Stimulated activated naive CD8-positive, alpha-beta T cell treated with anti-CD3 and anti-CD28 coated beads, Interleukin-15, amount 100 ng/mL, for 72 hours (primary cell): ENCODE measurements around the gene FXYD6.

ENCODE experiments used
- ATAC-seq: fragments of 150-1000 bp; cut with Tn5 transposase; 2 replicates; pipeline ENCODE4 v1.10.0; 2021; ENCODE audit warnings: mild to moderate bottlenecking, moderate library complexity
- DNase-seq, 2 donors: peaks; one replicate each; pipeline ENCODE4 v3.0.0; 2021 to 2022
- H3K27ac Mint-ChIP-seq, 2 donors: one replicate each; pipeline ENCODE4 v1.8.0; 2022; ENCODE audit warnings: mild to moderate bottlenecking in 2 of 2, mixed read lengths in 2 of 2, moderate library complexity in 2 of 2
- H3K27me3 Mint-ChIP-seq: one replicate; pipeline ENCODE4 v1.8.0; 2022; ENCODE audit warnings: mixed read lengths
- H3K4me1 Mint-ChIP-seq: one replicate; pipeline ENCODE4 v1.8.0; 2022; ENCODE audit warnings: mild to moderate bottlenecking, mixed read lengths
- H3K4me3 Mint-ChIP-seq, 2 donors: one replicate each; pipeline ENCODE4 v1.8.0; 2022; ENCODE audit warnings: mild to moderate bottlenecking in 2 of 2, mixed read lengths in 2 of 2, moderate library complexity in 1 of 2
- H3K9me3 Mint-ChIP-seq, 2 donors: one replicate each; pipeline ENCODE4 v1.8.0; 2022; ENCODE audit warnings: mixed read lengths in 2 of 2

The FXYD6 gene

GRCh38 chr11:117827521-117828511 lies 48.6 kb downstream of the FXYD6 start:
- peak overlapping the region; percentile 69 to 80 for H3K4me3 Mint-ChIP-seq
- no peaks in the 10 kb centered on the region for H3K9me3 Mint-ChIP-seq
- H3K27me3 Mint-ChIP-seq: no peaks in the 10 kb centered on the region
- H3K4me1 Mint-ChIP-seq: peaks cover 88% of the 10 kb centered on the region
- peak overlapping the region; percentile 79 to 94 for H3K27ac Mint-ChIP-seq
- ATAC-seq (peak; percentile 22), DNase-seq (peak in 1 of 2 donors; percentile 29)

GRCh38 chr11:117826832-117827231 lies 49.6 kb downstream of the FXYD6 start:
- Mint-ChIP-seq H3K4me3 (no peak overlapping the region), H3K27me3 (no peaks in the 10 kb centered on the region), H3K9me3 (no peaks in the 10 kb centered on the region), H3K27ac (no peak overlapping the region), H3K4me1 (peaks cover 92% of the 10 kb centered on the region)
- ATAC-seq (no peak), DNase-seq (no peak)

GRCh38 chr11:117826190-117826570 lies 50.3 kb downstream of the FXYD6 start:
- ATAC-seq (no peak), DNase-seq (peak in 1 of 2 donors; percentile 4)
- no peaks in the 10 kb centered on the region for H3K27me3 Mint-ChIP-seq
- no peaks in the 10 kb centered on the region for H3K9me3 Mint-ChIP-seq
- H3K27ac Mint-ChIP-seq: peak overlapping the region in 1 of 2 donors; percentile 47
- H3K4me3 Mint-ChIP-seq: no peak overlapping the region
- peaks cover 93% of the 10 kb centered on the region for H3K4me1 Mint-ChIP-seq

- no peak overlapping the region for H3K4me3 Mint-ChIP-seq
- peak overlapping the region in 1 of 2 donors; percentile 47 for H3K27ac Mint-ChIP-seq
- H3K4me1 Mint-ChIP-seq: peaks cover 89% of the 10 kb centered on the region
- no peaks in the 10 kb centered on the region for H3K27me3 Mint-ChIP-seq
- no peak for DNase-seq
- H3K9me3 Mint-ChIP-seq: no peaks in the 10 kb centered on the region
- ATAC-seq: no peak
These were observed 50.8 kb downstream of the FXYD6 start for GRCh38 chr11:117825538-117826189.

GRCh38 chr11:117824571-117825537 lies 51.6 kb downstream of the FXYD6 start, which contains the start of gene FXYD2:
Gene FXYD2 (minus strand): TSS chr11:117824744. CDS start chr11:117824678, 66 bp downstream.
- DNase-seq: no peak
- H3K4me3 Mint-ChIP-seq: peak within 1 kb of the TSS; percentile 64 to 74
- H3K9me3 Mint-ChIP-seq: no peaks in the 10 kb centered on the region
- H3K27me3 Mint-ChIP-seq: no peaks in the 10 kb centered on the region
- peak within 1 kb of the TSS; percentile 93 to 95 for H3K27ac Mint-ChIP-seq
- ATAC-seq: no peak
- H3K4me1 Mint-ChIP-seq: peaks cover 88% of the 10 kb centered on the region

- Mint-ChIP-seq H3K4me1 (peaks cover 88% of the 10 kb centered on the region), H3K4me3 (peak overlapping the region; percentile 64 to 74), H3K27ac (peak overlapping the region; percentile 93 to 95), H3K9me3 (no peaks in the 10 kb centered on the region), H3K27me3 (no peaks in the 10 kb centered on the region)
- ATAC-seq (peak; percentile 1), DNase-seq (peak; percentile 37 to 53)
These were observed 52.5 kb downstream of the FXYD6 start for GRCh38 chr11:117823946-117824420.

GRCh38 chr11:117823294-117823945 lies 53.0 kb downstream of the FXYD6 start:
- Mint-ChIP-seq H3K9me3 (no peaks in the 10 kb centered on the region), H3K27me3 (no peaks in the 10 kb centered on the region), H3K4me3 (peak overlapping the region; percentile 64 to 74), H3K4me1 (peaks cover 88% of the 10 kb centered on the region), H3K27ac (peak overlapping the region; percentile 93 to 95)
- peak; percentile 55 to 71 for DNase-seq
- peak; percentile 74 for ATAC-seq

- Mint-ChIP-seq H3K27me3 (no peaks in the 10 kb centered on the region), H3K27ac (peak overlapping the region; percentile 51 to 87), H3K9me3 (no peaks in the 10 kb centered on the region), H3K4me1 (peaks cover 88% of the 10 kb centered on the region), H3K4me3 (peak overlapping the region; percentile 66 to 74)
- ATAC-seq: no peak
- peak; percentile 55 to 71 for DNase-seq
These were observed 54.1 kb downstream of the FXYD6 start for GRCh38 chr11:117822074-117823033.

GRCh38 chr11:117821431-117821830 lies 55.0 kb downstream of the FXYD6 start:
- peak overlapping the region; percentile 8 to 67 for H3K4me3 Mint-ChIP-seq
- no peaks in the 10 kb centered on the region for H3K27me3 Mint-ChIP-seq
- H3K9me3 Mint-ChIP-seq: no peaks in the 10 kb centered on the region
- H3K27ac Mint-ChIP-seq: no peak overlapping the region
- H3K4me1 Mint-ChIP-seq: peaks cover 90% of the 10 kb centered on the region
- ATAC-seq (no peak), DNase-seq (no peak)

GRCh38 chr11:117820516-117820915 lies 55.9 kb downstream of the FXYD6 start:
- peak overlapping the region in 1 of 2 donors; percentile 46 for H3K27ac Mint-ChIP-seq
- ATAC-seq: no peak
- no peak overlapping the region for H3K4me3 Mint-ChIP-seq
- H3K27me3 Mint-ChIP-seq: no peaks in the 10 kb centered on the region
- no peak for DNase-seq
- peaks cover 95% of the 10 kb centered on the region for H3K4me1 Mint-ChIP-seq
- H3K9me3 Mint-ChIP-seq: no peaks in the 10 kb centered on the region

- ATAC-seq: no peak
- H3K4me1 Mint-ChIP-seq: peaks cover 95% of the 10 kb centered on the region
- no peaks in the 10 kb centered on the region for H3K27me3 Mint-ChIP-seq
- H3K27ac Mint-ChIP-seq: peak overlapping the region in 1 of 2 donors; percentile 42
- DNase-seq: no peak
- H3K4me3 Mint-ChIP-seq: no peak overlapping the region
- no peaks in the 10 kb centered on the region for H3K9me3 Mint-ChIP-seq
These were observed 56.4 kb downstream of the FXYD6 start for GRCh38 chr11:117820071-117820470.

- Mint-ChIP-seq H3K27ac (peak overlapping the region; percentile 4 to 100), H3K27me3 (no peaks in the 10 kb centered on the region), H3K4me1 (peaks cover 95% of the 10 kb centered on the region), H3K4me3 (no peak overlapping the region), H3K9me3 (no peaks in the 10 kb centered on the region)
- ATAC-seq: no peak
- no peak for DNase-seq
These were observed 57.1 kb downstream of the FXYD6 start for GRCh38 chr11:117819096-117820040.
